Fibroblast of upper back skin (primary cell): Measurements from ENCODE around the gene HOOK1.
"Not testable (repeated sequence)": the region's sequence is repeated elsewhere in the genome, so short reads cannot be mapped to it uniquely, and the experiment has no call there.

Experiments used
- DNase-seq: peaks from one replicate; pipeline ENCODE4 v3.0.0-alpha.2; 2013

The HOOK1 gene

GRCh38 chr1:59892841-59893811, 78.4 kb downstream of the HOOK1 start:
- no peak for DNase-seq

- no peak for DNase-seq
These were observed 82.4 kb downstream of the HOOK1 start for GRCh38 chr1:59897165-59897564.

- DNase-seq, result peak; percentile 13
These were observed 84.2 kb downstream of the HOOK1 start for GRCh38 chr1:59898927-59899326.

- DNase-seq, result no peak
These were observed 85.9 kb downstream of the HOOK1 start for GRCh38 chr1:59900640-59901039.

- peak; percentile 12 for DNase-seq
These were observed 87.1 kb downstream of the HOOK1 start for GRCh38 chr1:59901770-59902388.

- DNase-seq, result peak; percentile 7
These were observed 88.5 kb downstream of the HOOK1 start for GRCh38 chr1:59903141-59903754.

- DNase-seq, result no peak
These were observed 92.2 kb downstream of the HOOK1 start for GRCh38 chr1:59906931-59907330.

- no peak for DNase-seq
These were observed 93.3 kb downstream of the HOOK1 start for GRCh38 chr1:59908084-59908483.

- DNase-seq, result no peak
These were observed 93.9 kb downstream of the HOOK1 start for GRCh38 chr1:59908682-59909081.

- not testable (repeated sequence) for DNase-seq
These were observed 100.1 kb downstream of the HOOK1 start for GRCh38 chr1:59914791-59915286.

GRCh38 chr1:59915516-59915915, 100.8 kb downstream of the HOOK1 start:
- DNase-seq, result no peak

- no peak for DNase-seq
These were observed 102.5 kb downstream of the HOOK1 start for GRCh38 chr1:59917026-59917784.

GRCh38 chr1:59917785-59918180, 103.0 kb downstream of the HOOK1 start:
- DNase-seq, result no peak

GRCh38 chr1:59919746-59920145, 105.0 kb downstream of the HOOK1 start:
- no peak for DNase-seq

GRCh38 chr1:59921258-59921899, 106.6 kb downstream of the HOOK1 start:
- DNase-seq, result not testable (repeated sequence)

- no peak for DNase-seq
These were observed 109.9 kb downstream of the HOOK1 start for GRCh38 chr1:59924653-59925052.
